Tibial nerve (tissue), 4 donors: ENCODE data around the gene FAM180A. TPM values are rescaled to one million over a fixed set of nuclear protein-coding genes. Genes with fewer than 3 reads are reported as not detected.

ENCODE experiments used
- DNase-seq, 2 donors: peaks; one replicate each; pipeline ENCODE4 v3.0.0-alpha.2; 2019; ENCODE audit warnings: low spot score in 2 of 2
- H3K27ac ChIP-seq, 4 donors: fragments of 200-600 bp; sonication (generic) in 3 of 4; one replicate each; pipeline ENCODE4 v1.5.1; 2017 to 2019; ENCODE audit warnings: mild to moderate bottlenecking in 1 of 4
- H3K27me3 ChIP-seq, 2 donors: fragments of 200-600 bp; sonication (generic) in 1 of 2; one replicate each; pipeline versions ENCODE4 v1.5.1 to v1.6.0; 2017 to 2019
- H3K36me3 ChIP-seq, 3 donors: fragments of 200-600 bp; sonication (generic); one replicate each; pipeline ENCODE4 v1.5.1; 2018 to 2019
- H3K4me1 ChIP-seq, 4 donors: fragments of 200-600 bp; sonication (generic) in 3 of 4; one replicate each; pipeline ENCODE4 v1.5.1; 2017 to 2019
- H3K4me3 ChIP-seq, 4 donors: fragments of 200-600 bp; sonication (generic) in 3 of 4; one replicate each; pipeline ENCODE4 v1.5.1; 2017 to 2019; ENCODE audit warnings: mild to moderate bottlenecking in 1 of 4, moderate library complexity in 1 of 4
- H3K9me3 ChIP-seq, 4 donors: fragments of 200-600 bp; sonication (generic) in 3 of 4; one replicate each; pipeline ENCODE4 v1.5.1; 2017 to 2019
- EP300 ChIP-seq, 2 donors: sonication (generic); formaldehyde crosslinking; IDR thresholded peaks; one replicate each; pipeline ENCODE4 v1.6.1; 2017; ENCODE audit warnings: antibody characterized with exemption in 2 of 2, mild to moderate bottlenecking in 1 of 2
- POLR2A ChIP-seq, 2 donors: fragments of 450-650 bp; IDR thresholded peaks; one replicate each; pipeline ENCODE4 v1.6.1; 2017; ENCODE audit warnings: antibody characterized with exemption in 2 of 2, mild to moderate bottlenecking in 2 of 2, moderate library complexity in 2 of 2
- WGBS, 2 donors: methylation state at CpG; one replicate each; pipeline ENCODE4 v1.1.5; 2018; 5-methylcytosine and 5-hydroxymethylcytosine counted together
- total RNA-seq, 4 donors: library from RNA; depleted of rRNA; stranded (reverse); fragments of >200 nt; gene quantifications; one replicate each; pipeline ENCODE4 v1.1.0, GENCODE V29; 2016
- TF ChIP-seq, protein P1 (sequence below), 5 experiments: fragments of 200-600 bp in 3 of 5; fragments of 450-650 bp in 2 of 5; sonication (generic) in 3 of 5; IDR thresholded peaks; one replicate each; pipeline ENCODE4 v1.5.1; 2016 to 2019; ENCODE audit warnings: antibody characterized with exemption in 5 of 5, mild to moderate bottlenecking in 3 of 5, moderate library complexity in 2 of 5

FAM180A gene
- total RNA-seq, 4 donors from 2014 or later, result 2.1 to 7.7 (median 3.7) TPM

DNA sequence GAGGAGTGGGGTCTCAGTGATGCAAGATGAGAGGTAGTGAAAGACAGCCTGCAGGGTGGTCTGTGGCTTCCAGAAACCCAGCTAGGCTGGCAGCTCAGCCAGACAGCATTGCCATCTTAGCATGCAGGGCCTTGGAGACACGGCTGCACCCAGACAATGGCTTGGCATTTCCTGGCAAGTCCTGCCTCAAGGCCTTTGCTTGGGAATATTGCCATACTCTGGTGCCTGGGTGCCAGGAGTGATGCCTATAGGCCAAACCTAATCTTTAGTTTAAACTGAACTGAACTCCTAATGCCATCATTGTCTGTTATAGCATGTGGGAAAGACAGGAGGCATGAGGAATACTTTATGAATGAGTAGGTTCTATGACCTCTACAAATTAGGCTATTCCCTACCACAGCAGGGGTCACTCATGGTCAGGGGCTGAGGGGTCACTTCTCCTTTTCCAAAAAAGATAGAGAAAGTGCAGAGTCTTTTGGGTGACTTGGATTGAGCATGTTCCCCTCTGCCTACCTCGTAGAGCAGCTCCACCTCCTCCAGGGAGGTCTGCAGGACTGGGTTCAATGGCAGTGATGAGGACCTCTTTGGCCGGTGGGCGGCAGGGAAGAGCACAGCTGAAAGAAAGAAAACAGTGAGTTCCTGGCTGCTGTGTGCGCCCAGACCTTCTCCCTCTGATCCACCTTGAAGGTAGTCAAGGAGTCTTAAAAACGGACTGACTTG is 11.9 kb downstream of the FAM180A start:
- TF ChIP-seq, protein P1, sequence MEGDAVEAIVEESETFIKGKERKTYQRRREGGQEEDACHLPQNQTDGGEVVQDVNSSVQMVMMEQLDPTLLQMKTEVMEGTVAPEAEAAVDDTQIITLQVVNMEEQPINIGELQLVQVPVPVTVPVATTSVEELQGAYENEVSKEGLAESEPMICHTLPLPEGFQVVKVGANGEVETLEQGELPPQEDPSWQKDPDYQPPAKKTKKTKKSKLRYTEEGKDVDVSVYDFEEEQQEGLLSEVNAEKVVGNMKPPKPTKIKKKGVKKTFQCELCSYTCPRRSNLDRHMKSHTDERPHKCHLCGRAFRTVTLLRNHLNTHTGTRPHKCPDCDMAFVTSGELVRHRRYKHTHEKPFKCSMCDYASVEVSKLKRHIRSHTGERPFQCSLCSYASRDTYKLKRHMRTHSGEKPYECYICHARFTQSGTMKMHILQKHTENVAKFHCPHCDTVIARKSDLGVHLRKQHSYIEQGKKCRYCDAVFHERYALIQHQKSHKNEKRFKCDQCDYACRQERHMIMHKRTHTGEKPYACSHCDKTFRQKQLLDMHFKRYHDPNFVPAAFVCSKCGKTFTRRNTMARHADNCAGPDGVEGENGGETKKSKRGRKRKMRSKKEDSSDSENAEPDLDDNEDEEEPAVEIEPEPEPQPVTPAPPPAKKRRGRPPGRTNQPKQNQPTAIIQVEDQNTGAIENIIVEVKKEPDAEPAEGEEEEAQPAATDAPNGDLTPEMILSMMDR (IDR thresholded peaks at IDR 0.05), result no peak
- TF ChIP-seq EP300 (IDR thresholded peaks at IDR 0.05) (no peak), POLR2A (IDR thresholded peaks at IDR 0.05) (no peak)
- Histone ChIP-seq H3K4me3 (no peak overlapping the region), H3K27ac (no peak overlapping the region), H3K9me3 (no peaks in the 10 kb centered on the region), H3K36me3 (no peaks in the 10 kb centered on the region), H3K27me3 (no peaks in the 10 kb centered on the region), H3K4me1 (no peaks in the 10 kb centered on the region)
- DNase-seq, result no peak
- 82 to 87% methylated on average over 6 of the region's 6 CpGs for WGBS, 2 donors

DNA sequence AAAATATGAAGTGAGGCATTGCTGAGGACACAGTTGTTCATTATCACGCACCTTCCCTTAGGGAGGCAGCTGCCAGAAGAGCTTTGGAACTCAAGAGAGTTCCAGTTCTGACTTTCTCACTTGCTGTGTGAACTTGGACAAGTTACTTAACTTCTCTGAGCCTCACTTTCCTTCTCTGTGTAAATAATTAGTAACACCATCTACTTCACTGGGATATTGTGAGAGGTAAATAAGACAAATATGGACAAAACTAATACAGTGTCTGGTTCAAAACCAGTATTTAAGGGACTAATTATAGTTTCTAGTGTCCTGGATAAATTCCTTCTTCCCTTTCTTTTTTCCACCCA is 14.3 kb downstream of the FAM180A start:
- Histone ChIP-seq H3K27ac (no peak overlapping the region), H3K4me1 (peaks cover 0 to 6% (median 0%) of the 10 kb centered on the region in 4 donors), H3K4me3 (no peak overlapping the region), H3K36me3 (no peaks in the 10 kb centered on the region), H3K27me3 (no peaks in the 10 kb centered on the region), H3K9me3 (no peaks in the 10 kb centered on the region)
- no peak for DNase-seq
- TF ChIP-seq EP300 (IDR thresholded peaks at IDR 0.05), result no peak
- TF ChIP-seq, protein P1 (IDR thresholded peaks at IDR 0.05), result no peak
- TF ChIP-seq POLR2A (IDR thresholded peaks at IDR 0.05), result no peak
- 95 to 100% methylated on average over 1 of the region's 1 CpG for WGBS, 2 donors

DNA sequence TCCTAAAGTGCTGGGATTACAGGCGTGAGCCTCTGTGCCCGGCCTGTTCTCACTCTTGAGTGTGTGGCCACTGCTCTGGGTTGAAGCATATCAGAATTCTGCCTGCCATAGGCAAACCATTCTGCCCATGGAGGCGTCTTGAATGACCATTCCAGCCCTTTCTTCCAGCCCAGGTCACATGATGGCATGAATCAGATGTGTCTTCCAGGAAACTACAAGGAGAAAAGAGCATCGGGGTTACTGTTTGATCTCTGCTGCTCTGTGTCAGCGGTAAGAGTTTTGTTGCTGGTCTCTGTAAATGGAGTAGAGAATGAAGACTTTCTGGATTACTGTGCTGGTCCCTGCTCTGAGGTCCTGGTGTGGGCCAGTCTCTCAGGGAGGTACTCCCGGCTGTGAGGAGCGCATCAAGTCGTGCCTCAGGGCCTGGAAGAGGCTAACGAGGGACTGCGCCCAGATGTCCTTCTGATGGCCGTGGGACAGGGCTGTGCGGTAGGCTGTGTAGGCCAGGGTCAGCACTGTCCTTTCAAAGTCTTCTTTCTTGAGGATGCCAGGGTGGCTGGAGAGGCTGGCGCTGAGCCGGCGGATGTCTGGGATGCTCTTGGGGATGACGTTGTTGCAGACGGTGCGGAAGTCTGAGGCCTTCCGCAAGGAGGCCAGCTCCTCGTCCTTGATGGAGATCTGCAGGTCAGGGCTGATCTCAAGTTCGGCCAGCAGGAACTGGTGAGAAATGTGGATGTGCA is 14.8 kb downstream of the FAM180A start:
- Histone ChIP-seq H3K9me3 (no peaks in the 10 kb centered on the region), H3K4me3 (no peak overlapping the region), H3K36me3 (no peaks in the 10 kb centered on the region), H3K4me1 (peaks cover 0 to 6% (median 0%) of the 10 kb centered on the region in 4 donors), H3K27me3 (no peaks in the 10 kb centered on the region), H3K27ac (no peak overlapping the region)
- WGBS, 2 donors, result 89 to 93% methylated on average over 19 to 21 of the region's 21 CpGs
- TF ChIP-seq POLR2A (IDR thresholded peaks at IDR 0.05), result no peak
- no peak for TF ChIP-seq EP300 (IDR thresholded peaks at IDR 0.05)
- TF ChIP-seq, protein P1 (IDR thresholded peaks at IDR 0.05), result no peak
- DNase-seq, result no peak

DNA sequence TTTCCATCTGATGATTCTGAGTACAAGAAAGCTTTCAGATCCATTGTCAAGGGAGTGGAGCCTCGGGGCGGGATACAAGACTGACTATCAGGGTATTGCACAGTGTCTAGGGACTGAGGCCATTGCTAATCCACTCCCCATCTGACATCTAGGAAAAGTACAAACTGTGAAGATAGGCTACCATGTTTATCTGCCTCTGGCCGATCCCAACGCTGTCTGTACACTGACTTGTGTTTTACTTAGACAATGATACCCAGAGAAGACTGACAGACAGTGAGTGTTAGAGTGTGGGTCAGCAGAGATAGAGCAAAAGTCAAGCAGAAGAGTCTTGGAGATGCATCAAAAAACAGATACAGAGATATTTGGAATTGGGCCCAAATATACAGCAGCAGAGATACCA is 17.5 kb downstream of the FAM180A start:
- H3K9me3 ChIP-seq, result no peaks in the 10 kb centered on the region
- no peak overlapping the region for H3K27ac ChIP-seq
- no peaks in the 10 kb centered on the region for H3K36me3 ChIP-seq
- no peak overlapping the region for H3K4me3 ChIP-seq
- no peaks in the 10 kb centered on the region for H3K27me3 ChIP-seq
- 81 to 89% methylated on average over 4 of the region's 4 CpGs for WGBS, 2 donors
- TF ChIP-seq, protein P1 (IDR thresholded peaks at IDR 0.05), result no peak
- no peak for TF ChIP-seq POLR2A (IDR thresholded peaks at IDR 0.05)
- no peak for TF ChIP-seq EP300 (IDR thresholded peaks at IDR 0.05)
- DNase-seq, result no peak
- H3K4me1 ChIP-seq, result peaks cover 0 to 6% (median 0%) of the 10 kb centered on the region in 4 donors

DNA sequence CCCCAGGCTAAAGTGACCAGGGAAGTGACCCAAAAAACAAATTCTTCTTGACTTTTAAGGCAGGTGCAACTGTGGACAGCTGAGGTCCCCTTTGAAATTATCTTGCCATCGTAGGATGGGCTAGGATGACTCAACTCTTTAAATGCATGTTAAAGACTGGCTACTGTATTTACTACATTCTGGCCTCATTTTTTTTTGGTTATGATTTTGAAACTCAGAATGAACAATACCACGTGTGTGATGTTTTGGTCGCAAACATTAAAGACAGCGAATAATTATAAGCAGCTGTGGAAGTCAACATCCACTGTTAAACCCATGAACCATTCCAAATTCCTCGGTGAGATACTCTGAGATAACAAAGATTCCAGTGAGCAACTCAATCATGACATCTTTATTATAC is 19.4 kb downstream of the FAM180A start:
- WGBS, 2 donors, result 47 to 59% methylated on average over 5 of the region's 5 CpGs
- Histone ChIP-seq H3K36me3 (no peaks in the 10 kb centered on the region), H3K4me1 (peaks cover 0 to 6% (median 0%) of the 10 kb centered on the region in 4 donors), H3K27ac (no peak overlapping the region), H3K27me3 (no peaks in the 10 kb centered on the region), H3K9me3 (no peaks in the 10 kb centered on the region), H3K4me3 (no peak overlapping the region)
- TF ChIP-seq POLR2A (IDR thresholded peaks at IDR 0.05) (no peak), EP300 (IDR thresholded peaks at IDR 0.05) (no peak)
- TF ChIP-seq, protein P1 (IDR thresholded peaks at IDR 0.05), result no peak
- DNase-seq, result no peak
